NB4 (cell line): ENCODE measurements around the gene CHPF.

ENCODE experiments used
- DNase-seq: peaks from one replicate; pipeline ENCODE4 v3.0.0; 2010; ENCODE audit warnings: low read depth
- H3K4me3 ChIP-seq: one replicate; pipeline ENCODE4 v1.5.1; 2011; ENCODE audit warnings: mild to moderate bottlenecking, low read depth, low read length, moderate library complexity
- MAX ChIP-seq: IDR thresholded peaks from 2 replicates; pipeline ENCODE4 v1.6.1; 2011; ENCODE audit warnings: low read depth, low read length
- MYC ChIP-seq: IDR thresholded peaks from 2 replicates; pipeline ENCODE4 v1.6.1; 2011; ENCODE audit warnings: low read depth, low read length
- POLR2A ChIP-seq: IDR thresholded peaks from 2 replicates; pipeline ENCODE4 v1.6.1; 2011; ENCODE audit warnings: mild to moderate bottlenecking; ENCODE audit not compliant: insufficient read length; ENCODE audit errors: extremely low read depth
- TF ChIP-seq, protein P1 (sequence below): IDR thresholded peaks from one replicate; pipeline ENCODE4 v1.5.1; 2012; ENCODE audit warnings: low read depth, low read length

The CHPF gene

DNA sequence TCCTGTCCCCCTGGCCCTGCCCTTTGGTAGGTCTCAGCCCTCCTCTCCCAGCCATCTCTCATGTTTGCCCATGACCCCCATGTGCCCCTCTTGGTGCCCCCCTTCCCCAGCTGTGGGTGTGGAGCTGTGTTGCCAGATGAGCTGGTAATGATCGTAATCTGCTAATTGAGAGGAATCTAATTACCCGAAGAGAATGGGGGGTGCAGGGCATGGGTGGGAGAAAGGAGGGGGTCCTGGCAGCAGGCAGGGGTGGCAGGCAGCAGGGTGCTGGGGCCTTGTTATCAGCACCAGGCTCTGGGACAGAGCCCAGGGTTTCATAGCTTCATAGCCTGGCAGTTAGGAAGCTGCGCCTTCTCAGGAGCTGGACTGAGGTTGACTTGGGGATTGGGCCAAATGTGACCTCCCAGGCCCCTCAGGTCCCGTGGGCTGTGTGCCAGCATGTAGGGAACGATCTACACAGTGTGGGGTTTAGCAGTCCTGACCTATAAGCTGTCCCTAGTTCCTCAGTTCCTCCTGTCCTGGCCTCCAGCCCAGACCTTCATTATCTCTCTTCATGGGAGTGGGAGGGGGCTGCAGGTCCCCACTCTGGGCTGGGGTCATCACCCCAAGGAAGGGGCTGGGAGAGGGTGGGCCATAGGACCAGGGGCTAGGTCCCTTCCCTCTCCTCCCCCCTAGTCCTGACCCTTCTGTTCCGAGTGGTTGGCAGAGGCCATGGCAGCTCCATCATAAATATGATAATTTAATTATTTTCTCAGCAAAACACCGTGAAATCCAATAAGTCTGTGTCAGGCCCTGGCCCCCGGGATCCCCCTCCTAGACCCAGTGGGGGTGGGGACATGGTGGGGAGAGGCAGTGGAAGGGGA is 35.8 kb downstream of the CHPF start:
- no peak overlapping the region for H3K4me3 ChIP-seq
- TF ChIP-seq POLR2A (no peak), MYC (no peak), MAX (no peak)
- TF ChIP-seq, protein P1, sequence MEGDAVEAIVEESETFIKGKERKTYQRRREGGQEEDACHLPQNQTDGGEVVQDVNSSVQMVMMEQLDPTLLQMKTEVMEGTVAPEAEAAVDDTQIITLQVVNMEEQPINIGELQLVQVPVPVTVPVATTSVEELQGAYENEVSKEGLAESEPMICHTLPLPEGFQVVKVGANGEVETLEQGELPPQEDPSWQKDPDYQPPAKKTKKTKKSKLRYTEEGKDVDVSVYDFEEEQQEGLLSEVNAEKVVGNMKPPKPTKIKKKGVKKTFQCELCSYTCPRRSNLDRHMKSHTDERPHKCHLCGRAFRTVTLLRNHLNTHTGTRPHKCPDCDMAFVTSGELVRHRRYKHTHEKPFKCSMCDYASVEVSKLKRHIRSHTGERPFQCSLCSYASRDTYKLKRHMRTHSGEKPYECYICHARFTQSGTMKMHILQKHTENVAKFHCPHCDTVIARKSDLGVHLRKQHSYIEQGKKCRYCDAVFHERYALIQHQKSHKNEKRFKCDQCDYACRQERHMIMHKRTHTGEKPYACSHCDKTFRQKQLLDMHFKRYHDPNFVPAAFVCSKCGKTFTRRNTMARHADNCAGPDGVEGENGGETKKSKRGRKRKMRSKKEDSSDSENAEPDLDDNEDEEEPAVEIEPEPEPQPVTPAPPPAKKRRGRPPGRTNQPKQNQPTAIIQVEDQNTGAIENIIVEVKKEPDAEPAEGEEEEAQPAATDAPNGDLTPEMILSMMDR: no peak
- DNase-seq: no peak

- no peak overlapping the region for H3K4me3 ChIP-seq
- no peak for TF ChIP-seq MYC
- TF ChIP-seq, protein P1: no peak
- TF ChIP-seq MAX: no peak
- TF ChIP-seq POLR2A: no peak
- DNase-seq: no peak
These were observed 36.6 kb downstream of the CHPF start for GRCh38 chr2:219506802-219507526.

DNA sequence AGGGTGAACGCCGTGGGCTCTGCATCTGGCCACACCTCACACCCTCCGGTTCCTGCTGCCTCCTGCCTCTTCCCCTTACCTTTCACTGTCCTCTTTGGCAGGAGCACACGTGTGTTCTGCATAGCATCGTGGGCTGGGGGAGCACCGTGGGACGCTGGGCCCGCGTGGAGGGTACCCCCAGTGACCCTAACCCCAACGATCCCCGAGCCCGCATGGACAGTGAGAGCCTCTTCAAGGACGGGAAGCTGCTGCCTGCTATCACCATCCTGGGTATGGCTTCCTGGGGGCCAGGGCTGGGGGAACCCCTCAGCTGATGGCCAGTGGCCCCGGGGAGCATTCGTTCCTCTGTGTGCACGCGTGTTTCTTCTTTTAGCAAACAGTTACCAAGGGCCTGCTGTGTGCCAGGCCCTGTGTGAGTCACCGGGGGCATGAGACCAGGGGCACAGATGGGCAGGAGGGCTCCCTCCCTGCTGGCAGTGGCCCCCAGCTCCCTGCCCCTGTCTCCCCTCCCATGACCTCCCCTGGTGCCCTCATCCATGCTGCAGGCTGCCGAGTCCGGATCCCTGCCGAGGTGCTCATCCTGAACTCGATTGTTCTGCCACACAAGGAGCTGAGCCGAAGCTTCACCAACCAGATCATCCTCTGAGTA is 37.3 kb downstream of the CHPF start:
- no peak for DNase-seq
- TF ChIP-seq MYC (no peak), MAX (no peak), POLR2A (no peak)
- TF ChIP-seq, protein P1: no peak
- no peak overlapping the region for H3K4me3 ChIP-seq

GRCh38 chr2:219505585-219505984 is 38.0 kb downstream of the CHPF start:
- DNase-seq: no peak
- H3K4me3 ChIP-seq: no peak overlapping the region
- TF ChIP-seq POLR2A (no peak), MYC (no peak), MAX (no peak)
- TF ChIP-seq, protein P1: no peak

- no peak overlapping the region for H3K4me3 ChIP-seq
- TF ChIP-seq MAX (no peak), POLR2A (no peak), MYC (no peak)
- TF ChIP-seq, protein P1: no peak
These were observed 41.0 kb downstream of the CHPF start for GRCh38 chr2:219502618-219503017.

More at GRCh38 chr2:219502618-219503017, 41.0 kb downstream of the CHPF start:
- no peak for DNase-seq
